Right hindlimb (tissue), 1 donor: Measurements from ENCODE around the gene PLA2G4F.
"Not testable (repeated sequence)": the region's sequence is repeated elsewhere in the genome, so short reads cannot be mapped to it uniquely, and the experiment has no call there.

ENCODE experiments used
- DNase-seq: peaks from one replicate; pipeline ENCODE4 v3.0.0-alpha.2; 2018

PLA2G4F gene

DNA sequence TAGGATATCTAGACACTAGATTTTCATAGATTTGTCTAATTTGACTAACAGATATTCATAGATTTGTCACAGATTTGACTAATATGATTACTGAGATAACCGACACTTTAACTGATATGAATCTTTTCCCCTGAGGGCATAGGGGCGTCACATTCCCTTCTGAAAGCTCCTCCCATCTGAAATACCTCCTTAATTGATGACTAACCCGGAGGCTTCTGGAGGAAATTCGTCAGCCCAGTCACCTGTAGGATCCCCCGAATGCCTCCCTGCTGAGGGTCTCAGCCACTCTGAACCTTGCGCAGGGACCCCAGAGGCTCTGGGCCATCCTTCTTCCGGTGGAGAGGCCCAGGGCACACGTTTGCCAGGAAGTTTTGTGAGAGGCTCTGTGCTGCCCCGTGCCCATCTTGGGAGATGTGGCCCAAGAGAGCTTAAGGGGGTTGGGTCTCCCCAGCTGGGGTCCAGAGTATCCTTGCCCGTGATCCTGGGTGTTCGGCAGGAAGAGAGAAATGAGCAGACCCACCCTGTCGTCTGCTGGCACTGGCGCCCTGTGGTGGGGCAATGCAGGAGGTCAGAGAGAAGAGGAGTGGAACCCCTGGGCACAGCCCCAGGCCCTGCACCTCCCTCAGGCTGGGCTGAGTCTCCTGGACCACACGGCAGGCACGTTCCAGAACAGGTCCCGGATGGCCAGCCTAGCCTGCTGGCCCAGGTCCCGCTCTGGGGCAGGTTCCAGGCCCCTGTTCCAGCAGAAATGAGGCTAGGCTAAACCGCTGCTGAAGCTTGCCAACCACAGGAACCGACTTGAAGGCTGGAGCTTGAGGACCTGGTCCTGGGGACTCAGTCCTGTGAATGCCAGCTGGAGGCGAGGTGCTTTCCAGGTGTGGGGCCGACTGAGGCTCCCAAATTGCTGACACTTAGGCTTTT is 63.8 kb downstream of the PLA2G4F start:
- peak; percentile 69 for DNase-seq

- not testable (repeated sequence) for DNase-seq
Measured at GRCh38 chr15:42091753-42092397, 64.6 kb downstream of the PLA2G4F start.

- DNase-seq = no peak
Measured at GRCh38 chr15:42090781-42091180, 65.7 kb downstream of the PLA2G4F start.

DNA sequence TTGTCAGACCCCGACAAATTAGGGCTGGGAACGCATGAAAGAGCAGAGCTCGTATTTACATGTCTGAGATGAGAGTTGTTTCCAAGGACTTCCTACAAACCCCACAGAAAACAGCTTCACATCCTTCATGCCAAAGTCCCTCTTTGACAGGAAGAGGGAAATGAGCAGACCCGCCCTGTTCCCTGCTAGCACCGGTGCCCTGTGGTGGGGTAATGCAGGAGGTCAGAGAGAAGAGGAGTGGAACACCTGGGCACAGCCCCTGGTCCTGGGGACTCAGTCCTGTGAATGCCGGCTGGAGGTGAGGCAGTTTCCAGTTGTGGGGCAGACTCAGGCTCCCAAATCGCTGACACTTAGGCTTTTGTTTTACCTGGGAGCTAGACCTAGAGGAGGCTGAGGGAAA is 66.1 kb downstream of the PLA2G4F start:
- no peak for DNase-seq

DNA sequence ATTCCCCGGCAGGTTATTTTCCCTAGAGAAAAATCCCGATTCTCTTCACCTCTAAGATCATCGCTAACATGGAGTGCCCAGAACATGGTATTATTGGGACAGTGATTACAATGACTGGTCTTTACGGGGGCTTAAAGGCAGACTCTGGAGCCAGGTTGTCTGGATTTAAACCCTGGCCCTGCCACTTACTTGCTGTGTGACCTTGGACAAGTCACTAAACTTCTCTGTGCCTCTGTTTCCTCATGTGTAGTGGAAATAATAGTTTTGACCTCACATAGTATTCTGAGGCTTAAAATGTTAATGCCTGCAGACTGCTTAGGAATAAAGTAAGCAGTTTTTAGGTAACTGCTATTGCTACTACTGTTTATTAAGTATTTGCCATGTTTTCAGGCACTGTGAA is 66.5 kb downstream of the PLA2G4F start:
- no peak for DNase-seq
